HT-29 (cell line): ENCODE results near the gene TNFAIP1. TPM values are rescaled to one million over a fixed set of nuclear protein-coding genes. Genes with fewer than 3 reads are reported as not detected.
A peak's percentile ranks its signal among the peaks of the same experiment; 100 is the strongest.

ENCODE experiments used
- DNase-seq: peaks from one replicate; pipeline ENCODE4 v3.0.0-alpha.2; 2015; ENCODE audit warnings: low spot score
- total RNA-seq: library from RNA; depleted of rRNA; stranded (reverse); fragments of >200 nt; shearing (Covaris generic); gene quantifications from 2 replicates; pipeline ENCODE4 v1.2.3, GENCODE V29; 2014

The TNFAIP1 gene
- total RNA-seq, 1 experiment from 2014 or later, result 36.8 TPM

- no peak for DNase-seq
Measured at GRCh38 chr17:28370744-28371103, 35.2 kb downstream of the TNFAIP1 start.

- DNase-seq, result no peak
Measured at GRCh38 chr17:28371245-28372202, 36.0 kb downstream of the TNFAIP1 start, which contains the start of gene SARM1. Gene SARM1, plus strand, starts transcription at chr17:28371694. Its CDS starts 339 bp downstream, at chr17:28372033.

DNA sequence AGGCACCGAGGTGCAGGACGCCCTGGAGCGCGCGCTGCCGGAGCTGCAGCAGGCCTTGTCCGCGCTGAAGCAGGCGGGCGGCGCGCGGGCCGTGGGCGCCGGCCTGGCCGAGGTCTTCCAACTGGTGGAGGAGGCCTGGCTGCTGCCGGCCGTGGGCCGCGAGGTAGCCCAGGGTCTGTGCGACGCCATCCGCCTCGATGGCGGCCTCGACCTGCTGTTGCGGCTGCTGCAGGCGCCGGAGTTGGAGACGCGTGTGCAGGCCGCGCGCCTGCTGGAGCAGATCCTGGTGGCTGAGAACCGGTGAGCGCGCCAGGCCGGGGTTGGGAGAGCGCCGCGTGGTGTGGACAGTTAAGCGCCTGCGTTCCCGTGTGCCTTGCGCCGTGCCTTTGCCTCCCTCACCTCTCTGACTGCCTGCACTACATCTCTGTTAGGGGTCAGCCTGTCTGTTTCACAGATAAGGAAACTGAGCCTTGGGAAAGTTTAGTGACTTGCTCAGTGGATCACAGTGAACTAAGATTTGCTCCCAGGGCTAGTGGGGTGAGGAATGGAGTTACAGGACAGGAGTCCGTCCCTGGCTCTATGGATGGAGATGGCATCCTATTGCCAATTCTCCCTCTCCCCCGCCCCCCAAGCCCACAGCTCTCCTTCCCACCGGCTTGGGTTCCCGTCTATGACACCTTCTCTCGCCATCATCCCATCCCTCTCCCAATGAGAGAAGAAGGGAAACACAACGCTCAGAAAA is 36.8 kb downstream of the TNFAIP1 start:
- DNase-seq, result no peak

GRCh38 chr17:28372945-28373274 is 37.3 kb downstream of the TNFAIP1 start:
- no peak for DNase-seq

- no peak for DNase-seq
Measured at GRCh38 chr17:28379814-28380801, 44.5 kb downstream of the TNFAIP1 start.

DNA sequence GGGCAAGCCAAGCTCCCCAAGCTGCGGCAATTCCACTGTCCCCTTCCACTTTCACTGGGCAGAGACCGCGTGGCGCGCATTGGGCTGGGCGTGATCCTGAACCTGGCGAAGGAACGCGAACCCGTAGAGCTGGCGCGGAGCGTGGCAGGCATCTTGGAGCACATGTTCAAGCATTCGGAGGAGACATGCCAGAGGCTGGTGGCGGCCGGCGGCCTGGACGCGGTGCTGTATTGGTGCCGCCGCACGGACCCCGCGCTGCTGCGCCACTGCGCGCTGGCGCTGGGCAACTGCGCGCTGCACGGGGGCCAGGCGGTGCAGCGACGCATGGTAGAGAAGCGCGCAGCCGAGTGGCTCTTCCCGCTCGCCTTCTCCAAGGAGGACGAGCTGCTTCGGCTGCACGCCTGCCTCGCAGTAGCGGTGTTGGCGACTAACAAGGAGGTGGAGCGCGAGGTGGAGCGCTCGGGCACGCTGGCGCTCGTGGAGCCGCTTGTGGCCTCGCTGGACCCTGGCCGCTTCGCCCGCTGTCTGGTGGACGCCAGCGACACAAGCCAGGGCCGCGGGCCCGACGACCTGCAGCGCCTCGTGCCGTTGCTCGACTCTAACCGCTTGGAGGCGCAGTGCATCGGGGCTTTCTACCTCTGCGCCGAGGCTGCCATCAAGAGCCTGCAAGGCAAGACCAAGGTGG is 45.7 kb downstream of the TNFAIP1 start:
- DNase-seq, result no peak

DNA sequence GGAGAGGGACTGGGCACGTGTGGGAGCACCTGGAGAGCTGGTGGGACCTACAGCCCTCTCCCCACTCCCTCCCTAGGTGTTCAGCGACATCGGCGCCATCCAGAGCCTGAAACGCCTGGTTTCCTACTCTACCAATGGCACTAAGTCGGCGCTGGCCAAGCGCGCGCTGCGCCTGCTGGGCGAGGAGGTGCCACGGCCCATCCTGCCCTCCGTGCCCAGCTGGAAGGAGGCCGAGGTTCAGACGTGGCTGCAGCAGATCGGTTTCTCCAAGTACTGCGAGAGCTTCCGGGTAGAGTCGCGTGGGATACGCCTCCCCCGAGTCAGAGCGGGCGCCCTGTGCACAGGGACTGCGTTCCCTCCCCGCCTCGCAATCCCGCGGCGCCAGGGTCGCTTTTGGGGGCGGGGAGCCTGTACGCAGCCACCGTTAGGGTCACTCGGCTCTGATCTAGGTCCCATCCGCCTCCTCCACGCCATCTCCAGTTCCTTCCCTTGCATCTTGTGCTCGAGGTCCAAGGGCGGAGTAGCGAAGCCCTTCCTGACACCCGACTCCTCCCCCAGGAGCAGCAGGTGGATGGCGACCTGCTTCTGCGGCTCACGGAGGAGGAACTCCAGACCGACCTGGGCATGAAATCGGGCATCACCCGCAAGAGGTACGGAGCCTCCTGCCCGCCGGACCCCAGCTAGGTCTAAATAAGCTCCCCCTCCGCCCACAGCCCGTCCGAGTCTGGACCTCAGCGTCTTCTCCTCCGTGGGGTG is 48.9 kb downstream of the TNFAIP1 start:
- DNase-seq, result peak; percentile 78

GRCh38 chr17:28385037-28385400 is 49.5 kb downstream of the TNFAIP1 start:
- DNase-seq, result peak; percentile 62

GRCh38 chr17:28385406-28385805 is 49.8 kb downstream of the TNFAIP1 start:
- DNase-seq, result no peak

DNA sequence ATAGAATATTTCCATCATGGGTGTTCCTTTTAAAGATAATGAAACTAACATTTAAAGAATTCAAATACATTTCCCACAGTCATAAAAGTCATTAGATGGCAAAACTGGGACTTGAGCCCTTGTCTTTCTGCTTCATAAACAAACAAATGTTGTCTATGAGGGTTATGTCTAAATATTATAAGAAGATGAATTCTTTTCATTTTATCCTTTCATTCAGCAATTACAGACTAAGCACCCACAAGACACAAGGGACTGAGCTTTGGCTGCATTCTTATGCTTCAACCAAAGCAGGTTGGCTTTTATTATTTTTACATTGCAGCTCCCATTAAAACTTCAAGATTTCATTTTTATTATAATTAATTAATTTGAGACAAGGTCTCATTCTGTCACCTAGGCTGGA is 50.8 kb downstream of the TNFAIP1 start:
- DNase-seq, result no peak

- no peak for DNase-seq
Measured at GRCh38 chr17:28388106-28388505, 52.5 kb downstream of the TNFAIP1 start.

DNA sequence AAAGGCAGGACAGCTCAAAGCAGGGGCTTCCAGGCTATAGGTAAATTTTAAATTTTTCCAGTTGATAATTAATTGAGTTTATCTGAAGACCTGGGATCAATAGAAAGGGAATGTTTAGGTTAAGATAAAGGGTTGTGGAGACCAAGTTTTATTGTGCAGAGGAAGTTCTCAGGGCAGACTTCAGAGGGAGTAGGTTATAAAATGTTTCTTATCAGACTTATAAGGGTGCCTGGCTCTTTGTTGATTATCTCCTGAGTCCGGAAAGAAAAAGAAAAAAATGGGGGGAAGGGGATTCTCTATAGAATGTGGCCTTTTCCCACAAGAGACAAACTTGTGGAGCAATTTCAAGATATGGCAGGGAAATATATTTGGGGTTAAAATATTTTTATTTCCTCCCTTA is 54.6 kb downstream of the TNFAIP1 start:
- no peak for DNase-seq

DNA sequence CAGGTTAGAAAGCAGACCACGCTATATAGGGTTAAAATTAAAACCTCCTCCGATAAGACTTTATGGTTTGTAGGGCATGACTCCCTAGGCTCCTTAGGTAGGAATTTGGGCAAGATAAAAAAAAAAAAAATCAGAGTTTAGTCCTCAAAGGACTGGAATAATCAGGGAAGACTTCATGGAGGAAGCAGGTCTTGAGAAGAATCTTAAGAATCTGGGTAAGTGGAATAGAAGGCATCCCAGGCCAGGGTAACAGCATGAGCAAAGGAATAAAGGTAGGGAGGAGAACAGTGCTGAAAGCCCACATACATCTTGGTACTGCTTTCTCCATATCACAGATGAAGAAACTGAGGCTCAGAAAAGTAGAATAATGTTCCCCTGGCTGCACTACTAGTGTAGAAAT is 55.0 kb downstream of the TNFAIP1 start:
- DNase-seq, result no peak

- no peak for DNase-seq
Measured at GRCh38 chr17:28390984-28391383, 55.4 kb downstream of the TNFAIP1 start.

DNA sequence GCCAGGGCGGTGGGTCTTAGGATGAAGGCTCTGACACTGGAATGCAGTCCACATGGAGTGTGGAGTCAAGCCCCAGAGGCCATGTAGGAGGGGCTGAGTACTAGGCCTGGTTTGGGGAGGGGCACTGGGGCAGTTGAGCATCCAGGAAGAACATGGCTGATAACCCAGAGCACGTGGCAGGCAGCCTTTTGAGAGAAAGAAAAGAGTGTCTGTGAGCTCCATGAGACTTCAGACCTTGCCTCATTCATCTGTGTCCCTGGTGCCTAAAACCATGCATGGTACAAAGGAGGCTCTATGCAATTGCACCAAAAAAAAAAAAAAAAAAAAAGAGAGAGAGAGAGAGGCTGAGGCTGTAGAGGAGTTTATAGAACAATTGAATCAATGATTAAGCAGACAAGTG is 55.8 kb downstream of the TNFAIP1 start:
- no peak for DNase-seq

DNA sequence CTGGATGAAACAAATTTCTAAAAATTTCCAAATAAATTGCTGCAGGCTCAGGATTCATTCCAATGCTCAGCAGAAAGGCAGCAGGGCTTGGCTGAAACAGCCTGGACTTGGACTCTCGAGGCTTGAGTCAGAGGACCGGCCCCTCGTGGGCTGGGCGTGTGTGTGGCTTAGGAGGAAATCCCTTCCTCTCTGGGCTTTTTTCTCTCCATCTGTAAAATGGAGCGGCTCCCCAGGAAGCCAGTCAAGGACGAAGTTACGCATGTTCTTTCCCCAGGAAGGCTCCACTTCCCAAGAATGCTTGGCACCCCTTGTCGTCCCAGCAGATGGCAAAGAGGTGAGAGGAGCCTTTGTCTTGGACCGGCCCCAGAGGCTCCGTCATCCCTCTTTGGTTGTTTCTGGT is 56.9 kb downstream of the TNFAIP1 start:
- no peak for DNase-seq

GRCh38 chr17:28394337-28395116 is 59.0 kb downstream of the TNFAIP1 start:
- no peak for DNase-seq

- no peak for DNase-seq
Measured at GRCh38 chr17:28395426-28395825, 59.9 kb downstream of the TNFAIP1 start.

GRCh38 chr17:28395968-28396367 is 60.4 kb downstream of the TNFAIP1 start:
- DNase-seq, result no peak
